Right lobe of liver (tissue), 6 donors: ENCODE measurements around the gene ZBED2. TPM values are rescaled to one million over a fixed set of nuclear protein-coding genes. Genes with fewer than 3 reads are reported as not detected.

Source experiments
- ATAC-seq, 4 donors: fragments of 200-7000 bp; cut with Tn5 transposase; one replicate each; pipeline ENCODE4 v1.9.1; 2020; ENCODE audit warnings: mild to moderate bottlenecking in 4 of 4, moderate library complexity in 4 of 4
- DNase-seq, 3 donors: peaks; one replicate each; pipeline ENCODE4 v3.0.0-alpha.2; 2020
- H3K27ac ChIP-seq, 3 donors: fragments of 200-600 bp; one replicate each; pipeline ENCODE4 v1.8.0; 2022
- H3K27me3 ChIP-seq, 2 donors: fragments of 200-600 bp; one replicate each; pipeline ENCODE4 v1.8.0; 2022
- H3K36me3 ChIP-seq, 4 donors: fragments of 200-600 bp; sonication (generic) in 1 of 4; one replicate each; pipeline versions ENCODE4 v1.5.1 to v1.8.0; 2017 to 2022; ENCODE audit warnings: control low read depth in 1 of 4
- H3K4me1 ChIP-seq, 4 donors: fragments of 200-600 bp; sonication (generic) in 1 of 4; one replicate each; pipeline versions ENCODE4 v1.5.1 to v1.8.0; 2017 to 2022; ENCODE audit warnings: control low read depth in 1 of 4
- H3K4me3 ChIP-seq, 3 donors: fragments of 200-600 bp; one replicate each; pipeline ENCODE4 v1.8.0; 2022
- H3K9me3 ChIP-seq, 4 donors: fragments of 200-600 bp; sonication (generic) in 1 of 4; one replicate each; pipeline versions ENCODE4 v1.5.1 to v1.8.0; 2017 to 2022; ENCODE audit warnings: control low read depth in 1 of 4
- POLR2A ChIP-seq: fragments of 450-650 bp; IDR thresholded peaks from one replicate; pipeline ENCODE4 v1.6.1; 2017; ENCODE audit warnings: antibody characterized with exemption, mild to moderate bottlenecking
- WGBS: methylation state at CpG from one replicate; pipeline ENCODE4 v1.1.6; 2018; ENCODE audit warnings: low coverage, low lambda C conversion rate; ENCODE audit not compliant: insufficient coverage; ENCODE audit errors: missing lambda C conversion rate; 5-methylcytosine and 5-hydroxymethylcytosine counted together
- intact Hi-C, 2 donors: fragments of 100-400 bp; cut with DNase I; formaldehyde crosslinking; loops; one replicate each; pipeline versions ENCODE4 v1.11.2 to v1.14.1; 2022
- total RNA-seq, 6 experiments: library from RNA; depleted of rRNA in 2 of 6; stranded (reverse); fragments of >200 nt in 2 of 6; fragmentation: NEBNext Ultra II Directional in 3 of 6; extraction: Animal tissue kit (Norgen Biotek cat#: 25700) in 3 of 6; gene quantifications; one replicate each; pipeline versions ENCODE4 v1.1.0 to v1.2.4, GENCODE V29; 2016 to 2023
- TF ChIP-seq, protein P1 (sequence below), 4 donors: fragments of 200-600 bp in 3 of 4; fragments of 450-650 bp in 1 of 4; IDR thresholded peaks; one replicate each; pipeline versions ENCODE4 v1.5.1 to v1.8.0; 2016 to 2022; ENCODE audit warnings: antibody characterized with exemption in 4 of 4, mild to moderate bottlenecking in 2 of 4
- donor health status: DM: no; HTN: yes; CAD: no.
- donor health status: DM: no; HTN: no; CAD: no.
- donor health status: DM: no; HTN: no; CAD: no.
- donor health status: DM: no; HTN: yes; CAD: no.
- donor health status: DM: no; HTN: yes; CAD: no.

Gene ZBED2
- total RNA-seq, 6 experiments from 2014 or later = not detected

DNA sequence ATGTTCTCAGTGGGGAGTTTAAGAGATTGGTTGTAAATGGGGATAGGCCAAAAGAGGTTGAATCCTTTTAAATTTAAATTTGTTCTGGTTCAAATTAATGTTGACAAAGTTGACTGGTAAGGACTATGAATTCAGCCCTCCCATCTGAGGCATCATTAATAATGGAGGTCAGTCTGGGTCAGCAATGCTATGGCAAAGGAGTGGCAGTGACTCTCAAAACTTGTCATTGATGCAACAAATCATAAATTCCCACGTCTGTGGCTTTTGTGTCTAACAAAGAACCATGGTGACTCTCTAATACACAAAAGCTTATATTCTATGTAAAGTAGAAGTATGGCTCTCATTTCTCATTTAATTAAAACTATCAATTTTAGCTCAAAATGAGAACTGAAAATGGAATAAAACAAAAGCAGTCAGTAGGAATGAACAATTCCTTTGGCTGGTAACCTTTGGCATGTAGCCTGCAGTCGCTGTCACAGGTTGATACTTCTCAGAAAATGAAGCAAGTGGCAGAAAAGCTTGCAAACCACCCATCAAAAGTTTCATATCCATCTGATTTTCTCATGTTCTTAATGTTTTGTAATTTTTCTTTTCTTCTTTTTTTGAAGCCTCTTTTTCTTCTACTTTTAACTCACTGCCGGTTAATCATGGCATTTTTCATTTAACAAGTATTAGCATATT is 12.2 kb upstream of the ZBED2 start:
- H3K27me3 ChIP-seq = no peaks in the 10 kb centered on the region
- H3K9me3 ChIP-seq = no peaks in the 10 kb centered on the region
- no peak for DNase-seq
- TF ChIP-seq POLR2A = no peak
- TF ChIP-seq, protein P1, sequence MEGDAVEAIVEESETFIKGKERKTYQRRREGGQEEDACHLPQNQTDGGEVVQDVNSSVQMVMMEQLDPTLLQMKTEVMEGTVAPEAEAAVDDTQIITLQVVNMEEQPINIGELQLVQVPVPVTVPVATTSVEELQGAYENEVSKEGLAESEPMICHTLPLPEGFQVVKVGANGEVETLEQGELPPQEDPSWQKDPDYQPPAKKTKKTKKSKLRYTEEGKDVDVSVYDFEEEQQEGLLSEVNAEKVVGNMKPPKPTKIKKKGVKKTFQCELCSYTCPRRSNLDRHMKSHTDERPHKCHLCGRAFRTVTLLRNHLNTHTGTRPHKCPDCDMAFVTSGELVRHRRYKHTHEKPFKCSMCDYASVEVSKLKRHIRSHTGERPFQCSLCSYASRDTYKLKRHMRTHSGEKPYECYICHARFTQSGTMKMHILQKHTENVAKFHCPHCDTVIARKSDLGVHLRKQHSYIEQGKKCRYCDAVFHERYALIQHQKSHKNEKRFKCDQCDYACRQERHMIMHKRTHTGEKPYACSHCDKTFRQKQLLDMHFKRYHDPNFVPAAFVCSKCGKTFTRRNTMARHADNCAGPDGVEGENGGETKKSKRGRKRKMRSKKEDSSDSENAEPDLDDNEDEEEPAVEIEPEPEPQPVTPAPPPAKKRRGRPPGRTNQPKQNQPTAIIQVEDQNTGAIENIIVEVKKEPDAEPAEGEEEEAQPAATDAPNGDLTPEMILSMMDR (IDR thresholded peaks at IDR 0.05) = no peak
- no peak for ATAC-seq
- no peak overlapping the region for H3K4me3 ChIP-seq
- H3K36me3 ChIP-seq = no peaks in the 10 kb centered on the region
- H3K27ac ChIP-seq = no peak overlapping the region
- no peaks in the 10 kb centered on the region for H3K4me1 ChIP-seq
- intact Hi-C loops = no loop called here
- 72% methylated on average over 3 of the region's 3 CpGs for WGBS

DNA sequence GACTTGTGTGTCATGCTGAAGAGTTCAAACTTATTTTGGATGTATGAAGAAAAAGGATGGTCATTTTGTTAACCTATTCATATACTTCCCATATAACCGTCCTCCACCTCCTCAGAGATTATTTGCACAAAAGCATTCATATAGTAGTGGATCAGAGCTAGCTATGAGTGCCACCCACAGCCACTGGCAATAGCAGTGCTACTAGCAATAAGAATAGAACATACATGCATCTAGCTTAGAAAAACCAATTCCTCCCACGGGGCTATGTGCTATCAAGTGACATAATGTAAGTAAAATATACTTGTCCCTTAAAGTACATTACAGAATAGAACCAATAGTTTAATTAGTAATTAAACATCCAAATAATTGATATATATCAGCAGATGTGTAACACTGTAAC is 10.3 kb upstream of the ZBED2 start:
- H3K27ac ChIP-seq = no peak overlapping the region
- no peak overlapping the region for H3K4me3 ChIP-seq
- no peaks in the 10 kb centered on the region for H3K36me3 ChIP-seq
- H3K9me3 ChIP-seq = no peaks in the 10 kb centered on the region
- DNase-seq (no peak), ATAC-seq (no peak)
- 42% methylated on average over 2 of the region's 2 CpGs for WGBS
- no peak for TF ChIP-seq POLR2A
- TF ChIP-seq, protein P1 (IDR thresholded peaks at IDR 0.05) = no peak
- intact Hi-C loops = no loop called here
- H3K4me1 ChIP-seq = no peaks in the 10 kb centered on the region
- H3K27me3 ChIP-seq = no peaks in the 10 kb centered on the region

DNA sequence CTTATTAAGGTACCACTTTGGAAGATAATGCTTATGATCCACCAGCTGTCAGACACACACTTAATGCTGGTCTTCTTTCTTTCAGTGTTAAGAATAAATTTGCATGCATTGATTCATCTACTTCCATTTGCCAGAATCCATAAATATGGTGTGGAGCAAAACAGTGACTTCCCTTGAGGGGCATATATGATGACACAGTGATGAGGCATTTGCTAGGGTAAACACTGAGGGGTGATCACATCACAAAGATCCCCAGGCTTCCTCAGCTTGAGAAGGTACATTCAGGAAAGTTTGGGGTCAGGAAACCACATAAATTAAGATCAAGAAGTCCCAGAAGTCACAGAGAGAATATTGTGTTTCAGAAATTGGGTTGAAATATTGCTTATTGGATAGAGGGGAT is 9.9 kb upstream of the ZBED2 start:
- Histone ChIP-seq H3K4me1 (no peaks in the 10 kb centered on the region), H3K9me3 (no peaks in the 10 kb centered on the region), H3K36me3 (no peaks in the 10 kb centered on the region), H3K27me3 (no peaks in the 10 kb centered on the region), H3K4me3 (no peak overlapping the region), H3K27ac (no peak overlapping the region)
- intact Hi-C loops = no loop called here
- TF ChIP-seq POLR2A = no peak
- TF ChIP-seq, protein P1 (IDR thresholded peaks at IDR 0.05) = no peak
- ATAC-seq (no peak), DNase-seq (no peak)

DNA sequence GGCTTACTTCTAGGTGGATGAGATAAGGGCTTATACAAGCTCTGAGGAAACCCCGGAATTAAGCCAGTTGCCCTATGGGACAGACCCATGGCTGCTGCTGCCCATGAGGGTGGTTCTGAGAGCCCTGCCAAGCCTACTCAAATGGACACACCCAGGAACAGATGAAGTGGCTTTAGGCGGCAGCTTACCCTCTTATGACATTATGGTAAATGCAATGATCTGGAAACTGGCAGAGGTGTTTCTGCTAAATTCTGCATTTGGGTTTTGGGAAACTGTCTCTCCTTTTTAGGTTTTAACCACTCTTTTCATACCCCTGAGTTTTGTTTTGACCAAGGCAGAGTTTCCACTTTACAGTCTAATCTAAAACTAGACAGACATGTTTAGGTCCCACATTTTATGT is 9.0 kb upstream of the ZBED2 start:
- no peak for DNase-seq
- TF ChIP-seq, protein P1 (IDR thresholded peaks at IDR 0.05) = no peak
- no peak for TF ChIP-seq POLR2A
- no peak for ATAC-seq
- H3K4me1 ChIP-seq = no peaks in the 10 kb centered on the region
- no peak overlapping the region for H3K4me3 ChIP-seq
- H3K27me3 ChIP-seq = no peaks in the 10 kb centered on the region
- intact Hi-C loops = no loop called here
- no peaks in the 10 kb centered on the region for H3K9me3 ChIP-seq
- WGBS = no CpG with 5 or more reads among the region's 2 CpGs
- H3K36me3 ChIP-seq = no peaks in the 10 kb centered on the region
- no peak overlapping the region for H3K27ac ChIP-seq

DNA sequence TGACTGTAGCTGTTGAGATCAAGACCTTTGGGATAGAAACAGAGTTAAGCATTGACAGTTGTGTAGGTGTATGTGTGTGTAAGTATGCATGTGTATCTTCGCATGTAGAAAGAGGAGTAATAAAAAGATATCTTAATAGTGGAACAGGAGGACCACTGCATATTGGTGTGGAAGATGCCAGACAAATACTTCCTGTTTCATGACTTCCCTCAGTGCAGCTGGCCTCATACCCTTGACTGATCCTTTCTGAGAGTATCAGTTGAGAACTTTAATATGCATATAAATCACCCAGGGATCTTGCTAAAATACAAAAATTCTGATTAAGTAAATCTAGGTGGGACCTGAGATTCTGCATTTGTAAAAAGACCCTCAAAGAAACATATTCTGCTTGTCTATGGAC is 8.5 kb upstream of the ZBED2 start:
- Histone ChIP-seq H3K9me3 (no peaks in the 10 kb centered on the region), H3K36me3 (no peaks in the 10 kb centered on the region), H3K4me3 (no peak overlapping the region), H3K27me3 (no peaks in the 10 kb centered on the region), H3K4me1 (no peaks in the 10 kb centered on the region), H3K27ac (no peak overlapping the region)
- ATAC-seq = no peak
- 33% methylated on average over 1 of the region's 1 CpG for WGBS
- no peak for DNase-seq
- TF ChIP-seq, protein P1 (IDR thresholded peaks at IDR 0.05) = no peak
- no peak for TF ChIP-seq POLR2A
- intact Hi-C loops = no loop called here
